Measurements from ENCODE around the gene CD58.

CD58 gene

DNA sequence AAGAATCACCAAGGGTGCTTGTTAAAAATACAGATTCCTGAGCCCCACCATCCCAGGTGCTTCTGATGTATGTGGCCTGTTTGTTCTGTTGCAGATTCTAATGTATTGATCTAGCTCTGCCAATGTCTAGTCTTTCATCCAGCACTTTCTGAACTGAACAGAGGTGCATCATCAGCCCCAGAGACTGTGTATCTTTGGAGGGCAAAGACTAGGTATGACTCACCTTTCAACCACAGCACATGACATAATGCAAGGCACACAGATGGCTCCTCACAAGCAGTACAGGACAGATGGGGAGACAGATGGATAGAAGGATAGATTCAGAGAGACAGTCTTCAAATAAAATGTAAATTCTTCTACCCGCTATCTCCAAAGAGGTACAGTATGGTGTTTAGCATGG is 32.3 kb downstream of the CD58 start:
- H3K4me3 ChIP-seq (ENCODE audit: low read length) = no peak overlapping the region
- TF ChIP-seq ZNF274 (IDR thresholded peaks at IDR 0.05; ENCODE audit: low read depth, low read length) = no peak

DNA sequence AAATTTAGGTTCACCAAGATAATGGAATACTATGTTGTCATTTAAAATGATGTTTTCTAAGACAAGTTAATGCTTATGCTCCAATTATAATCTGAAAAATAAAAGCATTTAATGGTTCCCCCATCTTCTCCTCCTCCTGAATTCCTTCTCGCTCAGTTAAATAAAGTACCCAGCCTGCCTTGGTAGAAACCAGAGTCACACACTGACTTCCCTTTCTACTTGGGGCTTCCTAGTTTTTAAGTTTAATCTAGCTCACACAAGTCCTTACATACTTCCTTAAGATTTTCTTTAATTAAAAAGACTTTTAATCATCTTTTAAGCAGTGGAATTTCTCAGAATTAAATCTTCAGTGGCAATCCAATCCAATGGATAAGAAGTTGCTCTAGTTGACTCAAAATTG is 32.9 kb downstream of the CD58 start:
- no peak for TF ChIP-seq ZNF274 (IDR thresholded peaks at IDR 0.05; ENCODE audit: low read depth, low read length)
- no peak overlapping the region for H3K4me3 ChIP-seq (ENCODE audit: low read length)

DNA sequence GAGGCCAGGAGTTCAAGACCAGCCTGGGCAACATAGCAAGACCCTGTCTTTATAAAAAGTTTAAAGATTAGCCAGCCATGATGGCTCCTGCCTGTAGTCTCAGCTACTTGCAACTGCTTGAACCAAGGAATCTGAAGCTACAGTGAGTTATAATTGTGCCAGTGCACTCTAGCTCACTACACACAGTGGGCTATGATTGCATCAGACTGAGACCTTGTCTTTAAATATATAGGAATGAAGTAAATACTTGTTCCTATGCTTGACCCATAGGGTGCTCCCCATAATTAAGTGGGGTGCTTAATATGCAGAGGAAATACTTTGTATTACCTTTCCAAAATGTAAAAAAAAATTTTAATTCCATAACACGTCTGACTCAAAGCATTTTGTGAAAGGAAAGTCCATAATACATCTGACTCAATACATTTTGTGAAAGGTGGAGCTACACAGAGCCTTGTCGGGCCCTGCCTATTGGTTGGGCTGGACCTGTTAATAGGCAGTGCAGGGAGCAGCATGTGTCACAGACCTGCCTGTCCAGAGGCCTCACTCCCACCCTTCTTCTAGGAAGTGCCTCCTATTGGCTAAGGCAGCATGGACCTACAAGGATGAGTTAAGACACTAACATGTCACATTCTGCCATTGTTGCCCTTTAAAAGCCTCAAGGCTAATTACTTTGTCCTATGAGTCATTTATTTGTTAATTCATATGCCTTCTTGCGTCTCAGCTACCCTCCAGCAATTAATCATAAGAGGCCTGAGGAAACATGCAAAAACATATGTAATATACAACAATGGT is 33.6 kb downstream of the CD58 start:
- TF ChIP-seq ZNF274 (IDR thresholded peaks at IDR 0.05; ENCODE audit: low read depth, low read length) = no peak
- H3K4me3 ChIP-seq (ENCODE audit: low read length) = no peak overlapping the region

DNA sequence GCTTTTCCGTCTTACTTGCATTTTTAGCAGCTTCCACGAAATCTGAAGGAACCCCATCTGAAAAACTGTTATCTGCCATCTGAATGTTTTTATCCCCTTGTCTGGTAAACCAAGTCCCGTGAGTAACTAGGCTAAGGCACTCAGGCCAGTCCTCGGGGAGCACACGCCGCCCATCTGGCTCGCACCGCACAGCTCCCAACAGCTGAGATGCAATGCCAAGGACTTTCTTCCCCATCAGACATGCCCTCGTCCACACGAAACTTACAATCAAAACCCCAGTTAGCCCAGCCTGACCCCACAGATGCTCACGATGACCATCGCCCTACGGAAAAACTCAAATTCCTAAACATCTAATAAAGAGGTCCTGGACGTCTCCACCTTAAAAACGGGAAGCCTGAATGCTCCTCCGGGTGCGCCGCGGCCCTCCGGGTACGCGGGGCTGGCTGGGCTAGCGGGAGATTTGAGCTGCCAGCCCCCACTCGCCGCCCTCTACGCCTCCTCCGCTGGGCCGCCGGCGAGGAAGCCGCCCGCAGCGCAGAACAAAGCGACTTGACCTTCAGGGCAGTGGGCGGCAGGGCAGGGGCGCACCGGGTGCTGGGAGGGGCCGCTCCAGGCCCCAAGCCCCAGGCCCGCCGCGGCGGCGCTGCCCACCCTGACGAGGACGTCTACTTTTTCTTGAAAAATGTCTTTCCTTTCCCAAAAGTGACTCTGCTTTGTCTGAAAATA is 36.6 kb downstream of the CD58 start:
- no peak overlapping the region for H3K4me3 ChIP-seq (ENCODE audit: low read length)
- no peak for TF ChIP-seq ZNF274 (IDR thresholded peaks at IDR 0.05; ENCODE audit: low read depth, low read length)

DNA sequence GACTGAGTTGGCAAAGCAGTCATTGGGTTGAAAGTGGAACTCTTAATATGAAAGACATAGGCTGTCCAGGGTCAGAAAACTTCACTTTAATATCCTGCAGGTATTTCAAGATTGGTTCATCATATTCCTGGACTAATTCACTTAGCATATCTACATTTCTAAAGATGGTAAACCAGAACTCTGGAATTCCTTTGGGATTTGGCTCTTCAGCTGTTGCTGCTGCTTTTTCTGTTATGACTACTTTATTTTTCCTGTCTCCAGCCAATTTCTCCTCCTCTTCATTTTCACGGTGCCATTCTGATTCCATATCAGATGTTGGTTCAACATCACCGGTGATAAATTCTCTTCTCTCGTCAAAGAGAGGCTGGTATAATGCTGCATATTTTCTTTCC is 37.4 kb downstream of the CD58 start:
- no peak overlapping the region for H3K4me3 ChIP-seq (ENCODE audit: low read length)
- no peak for TF ChIP-seq ZNF274 (IDR thresholded peaks at IDR 0.05; ENCODE audit: low read depth, low read length)

DNA sequence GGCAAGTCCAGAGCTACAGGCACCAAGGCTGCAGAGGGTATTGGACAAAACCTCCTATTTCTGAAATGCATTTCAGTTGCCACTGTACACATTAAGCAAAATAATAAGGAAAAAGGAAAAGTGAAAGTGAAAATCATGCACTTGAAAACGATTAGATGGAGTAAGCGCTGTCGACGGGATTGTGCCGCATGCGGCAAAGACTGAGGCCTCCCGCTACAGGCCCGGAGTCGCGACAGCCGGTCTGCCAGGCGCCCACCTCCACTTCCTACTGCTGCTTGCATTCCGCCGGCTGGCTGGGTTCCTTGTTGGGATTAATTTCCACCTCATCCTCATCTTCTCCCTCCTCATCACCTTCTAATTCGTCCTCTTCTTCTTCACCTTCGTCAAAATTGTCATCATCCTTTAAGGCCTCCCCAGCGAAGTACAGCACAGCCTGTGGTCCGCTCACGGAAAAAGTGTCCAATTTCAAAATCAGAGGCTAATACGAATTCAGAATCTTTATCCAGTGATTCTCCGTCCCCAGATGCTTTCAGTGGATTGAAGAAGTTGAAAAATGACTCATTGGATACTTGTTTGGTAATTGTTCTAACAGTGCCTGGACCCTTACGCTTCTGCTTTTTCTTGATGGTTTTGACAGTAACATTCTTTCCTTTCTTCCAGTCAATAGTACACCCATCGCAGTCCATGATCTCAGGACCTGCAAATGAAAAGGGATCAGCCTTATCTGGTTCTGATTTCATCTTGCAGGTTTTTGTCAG is 38.0 kb downstream of the CD58 start:
- no peak for TF ChIP-seq ZNF274 (IDR thresholded peaks at IDR 0.05; ENCODE audit: low read depth, low read length)
- no peak overlapping the region for H3K4me3 ChIP-seq (ENCODE audit: low read length)

DNA sequence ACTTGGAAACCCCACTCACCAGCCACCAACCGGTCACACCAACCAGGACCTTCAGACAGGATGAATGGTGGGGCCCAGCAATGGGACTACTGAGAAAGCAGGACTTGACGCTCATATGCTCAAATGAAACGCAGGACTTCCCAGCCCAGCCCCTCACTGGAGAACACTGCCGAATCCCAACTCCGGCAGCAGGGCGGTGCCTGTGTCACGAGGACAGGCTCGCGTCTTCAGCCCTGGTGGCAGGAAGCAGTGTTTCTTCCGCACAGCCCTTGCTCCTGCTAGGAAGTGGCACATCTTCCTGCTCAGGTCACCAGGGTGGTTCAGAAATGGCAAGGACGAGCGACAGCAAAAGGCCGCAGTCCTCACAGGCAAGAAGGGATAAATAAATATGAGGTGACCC is 38.9 kb downstream of the CD58 start:
- H3K4me3 ChIP-seq (ENCODE audit: low read length) = no peak overlapping the region
- TF ChIP-seq ZNF274 (IDR thresholded peaks at IDR 0.05; ENCODE audit: low read depth, low read length) = no peak

DNA sequence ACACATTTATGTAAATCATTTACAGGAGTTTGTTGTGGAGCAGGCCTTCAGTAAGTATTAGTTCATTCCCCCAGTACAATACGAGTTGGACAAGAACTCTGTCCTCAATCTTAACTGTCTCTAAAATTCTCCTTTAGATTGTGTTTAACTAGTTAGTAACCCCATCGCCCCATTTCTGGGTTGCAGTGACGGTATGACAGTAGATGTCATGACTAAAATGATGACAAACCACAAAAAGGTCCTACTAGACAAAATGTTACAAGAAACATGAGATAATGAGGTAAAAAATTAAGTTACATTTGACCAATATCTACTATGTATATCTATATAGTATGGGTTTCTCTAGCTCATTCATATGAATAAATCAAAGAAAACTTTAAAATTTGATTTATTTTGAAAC is 41.1 kb downstream of the CD58 start:
- no peak overlapping the region for H3K4me3 ChIP-seq (ENCODE audit: low read length)
- no peak for TF ChIP-seq ZNF274 (IDR thresholded peaks at IDR 0.05; ENCODE audit: low read depth, low read length)

DNA sequence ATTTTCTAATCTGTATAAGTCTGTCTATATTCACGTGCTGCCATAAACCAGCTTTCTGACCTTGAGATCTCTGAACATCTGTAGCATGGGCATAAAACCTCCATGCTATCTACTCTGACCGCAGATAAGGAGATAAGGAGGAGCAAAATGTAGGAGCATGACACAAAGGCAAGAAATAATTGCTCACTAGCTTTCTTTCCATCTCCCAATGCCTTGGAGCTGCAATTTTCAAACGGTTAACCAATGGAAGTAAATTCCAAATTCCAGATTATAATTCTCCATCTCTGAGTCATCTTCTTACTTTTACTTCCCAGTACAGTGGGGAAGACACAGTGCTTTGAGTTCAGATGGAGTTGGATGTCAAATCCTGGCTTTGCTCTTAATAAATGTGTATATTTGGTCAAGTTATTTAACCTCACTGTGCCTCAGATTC is 41.6 kb downstream of the CD58 start:
- H3K4me3 ChIP-seq (ENCODE audit: low read length) = no peak overlapping the region
- TF ChIP-seq ZNF274 (IDR thresholded peaks at IDR 0.05; ENCODE audit: low read depth, low read length) = no peak

DNA sequence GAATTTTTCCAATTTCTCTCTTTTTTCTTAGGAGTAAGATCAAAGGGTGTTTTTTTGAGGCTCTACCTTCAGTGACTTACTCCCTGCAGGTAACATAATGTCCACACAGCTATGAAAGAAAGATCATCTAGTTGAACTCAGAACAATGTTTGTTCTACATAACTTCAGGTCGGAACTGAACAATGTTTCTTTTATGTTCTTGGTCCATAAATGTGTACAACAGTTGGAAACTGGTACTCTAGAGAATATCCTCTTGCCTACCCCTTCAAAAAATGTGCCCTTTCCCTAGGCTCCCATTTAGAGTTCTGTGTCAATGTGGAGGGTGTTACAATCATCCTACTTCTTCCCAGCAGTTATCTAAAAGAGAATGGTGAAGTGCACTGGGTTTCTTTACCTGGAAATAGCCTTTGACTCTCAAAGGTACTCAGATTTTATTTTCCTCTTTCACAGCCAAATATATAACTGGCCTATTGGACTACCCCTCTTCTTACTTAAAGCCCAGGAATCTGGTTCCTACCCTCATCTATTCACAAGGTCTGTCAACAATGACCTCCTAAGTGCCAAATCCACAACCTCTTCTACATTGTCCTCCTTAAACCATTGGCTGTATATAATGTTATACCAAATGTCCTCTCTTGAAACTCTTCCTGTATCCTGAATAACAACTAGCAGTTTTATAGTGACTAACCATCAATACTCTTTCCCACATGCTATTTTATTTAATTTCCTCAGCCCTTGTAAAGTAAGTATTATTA is 42.3 kb downstream of the CD58 start:
- no peak overlapping the region for H3K4me3 ChIP-seq (ENCODE audit: low read length)

DNA sequence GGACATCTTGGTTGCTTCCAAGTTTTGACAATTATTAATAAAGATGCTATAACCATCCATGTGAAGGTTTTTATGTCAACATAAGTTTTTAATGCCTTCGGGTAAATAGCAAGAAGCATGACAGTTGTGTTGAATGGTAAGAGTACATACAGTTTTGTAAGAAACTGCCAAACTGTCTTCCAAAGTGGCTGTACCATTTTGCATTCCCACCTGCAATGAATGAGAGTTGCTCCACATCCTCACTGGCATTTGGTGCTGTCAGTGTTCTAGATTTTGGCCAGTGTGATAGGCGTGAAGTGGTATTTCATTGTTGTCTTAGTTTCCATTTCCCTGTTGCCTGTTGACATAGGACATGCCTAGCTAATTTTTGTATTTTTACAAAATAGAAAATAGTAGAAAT is 45.4 kb downstream of the CD58 start:
- H3K4me3 ChIP-seq (ENCODE audit: low read length) = no peak overlapping the region
- no peak for TF ChIP-seq ZNF274 (IDR thresholded peaks at IDR 0.05; ENCODE audit: low read depth, low read length)

More for the DNA sequence above, 42.3 kb downstream of the CD58 start:
- no peak for TF ChIP-seq ZNF274 (IDR thresholded peaks at IDR 0.05; ENCODE audit: low read depth, low read length)

DNA sequence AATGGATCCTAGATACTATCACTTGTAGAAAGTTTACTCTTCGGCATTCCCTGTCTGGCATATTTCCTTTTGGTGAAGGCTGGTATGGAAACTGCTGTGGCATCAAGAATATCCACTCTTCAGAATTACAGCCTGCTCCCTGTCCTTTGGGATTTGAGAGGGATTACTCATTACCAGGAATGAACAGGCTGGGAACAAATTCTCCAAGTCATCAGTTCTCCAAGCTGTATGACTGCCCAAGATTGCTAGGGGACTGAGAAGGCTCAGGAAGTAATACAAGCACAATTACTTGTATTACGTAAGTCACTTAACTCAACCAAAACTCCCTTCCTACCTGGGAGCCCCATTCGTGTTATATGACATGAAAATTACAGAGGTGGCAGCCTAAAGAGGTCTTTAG is 49.6 kb downstream of the CD58 start:
- TF ChIP-seq ZNF274 (IDR thresholded peaks at IDR 0.05; ENCODE audit: low read depth, low read length) = no peak

DNA sequence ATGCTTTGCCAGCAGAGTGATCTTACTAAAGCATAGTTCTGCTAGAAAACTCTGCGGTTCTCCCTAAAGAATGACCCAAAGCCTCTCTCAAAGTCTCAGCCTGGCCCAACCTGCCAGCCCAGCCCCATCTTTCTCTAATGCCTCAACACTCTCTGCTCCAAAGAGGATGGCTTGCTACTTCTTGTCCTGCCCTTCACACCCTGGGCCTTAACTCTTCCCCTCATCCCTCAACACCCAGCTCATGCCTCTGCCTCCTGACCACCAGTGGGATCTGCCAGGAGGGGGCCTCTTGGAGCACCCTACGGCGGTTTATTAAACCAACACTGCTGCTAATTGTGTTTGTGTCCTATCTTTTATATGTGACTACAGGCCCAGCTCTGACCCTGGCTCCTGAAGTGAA is 52.4 kb downstream of the CD58 start:
- TF ChIP-seq ZNF274 (IDR thresholded peaks at IDR 0.05; ENCODE audit: low read depth, low read length) = no peak
- H3K4me3 ChIP-seq (ENCODE audit: low read length) = no peak overlapping the region

More for the DNA sequence above, 49.6 kb downstream of the CD58 start:
- no peak overlapping the region for H3K4me3 ChIP-seq (ENCODE audit: low read length)

DNA sequence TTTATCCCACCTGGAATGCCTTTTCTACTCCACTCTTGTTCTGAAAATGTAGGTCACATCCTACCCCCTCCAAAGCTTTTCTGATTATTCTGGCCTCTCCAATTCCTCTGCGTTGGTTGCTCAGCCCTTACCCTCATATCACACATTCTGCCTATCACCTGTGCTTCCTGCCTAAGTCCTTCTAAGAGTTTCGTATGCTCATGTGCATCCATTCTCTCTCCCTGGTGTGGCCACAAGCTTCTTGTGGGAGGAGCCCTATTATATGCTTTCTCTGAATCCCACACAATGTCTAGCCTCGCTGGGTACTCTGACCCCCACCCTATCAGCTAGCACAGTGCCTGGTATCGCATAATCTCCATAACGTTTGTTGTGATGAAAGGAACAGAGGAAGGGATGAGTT is 54.2 kb downstream of the CD58 start:
- no peak for TF ChIP-seq ZNF274 (IDR thresholded peaks at IDR 0.05; ENCODE audit: low read depth, low read length)
- H3K4me3 ChIP-seq (ENCODE audit: low read length) = no peak overlapping the region
